ENCODE results near the gene MIA2.
"Not testable (repeated sequence)": the region's sequence is repeated elsewhere in the genome, so short reads cannot be mapped to it uniquely, and the experiment has no call there.

The MIA2 gene

GRCh38 chr14:39232554-39233415 is 930 bp upstream of the MIA2 start:
- DNase-seq, result no peak

- DNase-seq, result not testable (repeated sequence)
Measured at GRCh38 chr14:39234986-39235385, 1.3 kb downstream of the MIA2 start.

GRCh38 chr14:39235466-39235865 is 1.8 kb downstream of the MIA2 start:
- not testable (repeated sequence) for DNase-seq

GRCh38 chr14:39240769-39241168 is 7.1 kb downstream of the MIA2 start:
- no peak for DNase-seq

GRCh38 chr14:39241637-39242036 is 7.9 kb downstream of the MIA2 start:
- no peak for DNase-seq

- DNase-seq, result no peak
Measured at GRCh38 chr14:39243831-39244230, 10.1 kb downstream of the MIA2 start.

- no peak for DNase-seq
Measured at GRCh38 chr14:39246618-39247017, 12.9 kb downstream of the MIA2 start.

- DNase-seq, result no peak
Measured at GRCh38 chr14:39247256-39247655, 13.5 kb downstream of the MIA2 start.

- no peak for DNase-seq
Measured at GRCh38 chr14:39251547-39251946, 17.8 kb downstream of the MIA2 start.

- DNase-seq, result not testable (repeated sequence)
Measured at GRCh38 chr14:39257388-39257787, 23.7 kb downstream of the MIA2 start.

- no peak for DNase-seq
Measured at GRCh38 chr14:39258782-39259545, 25.2 kb downstream of the MIA2 start.

GRCh38 chr14:39260161-39260560 is 26.4 kb downstream of the MIA2 start:
- DNase-seq, result not testable (repeated sequence)

- not testable (repeated sequence) for DNase-seq
Measured at GRCh38 chr14:39262214-39262613, 28.5 kb downstream of the MIA2 start.

- no peak for DNase-seq
Measured at GRCh38 chr14:39264057-39264456, 30.3 kb downstream of the MIA2 start.

- no peak for DNase-seq
Measured at GRCh38 chr14:39264558-39264957, 30.8 kb downstream of the MIA2 start.

- DNase-seq, result no peak
Measured at GRCh38 chr14:39265033-39265432, 31.3 kb downstream of the MIA2 start.

GRCh38 chr14:39265806-39266524 is 32.2 kb downstream of the MIA2 start:
- peak in 1 of 2 experiments; percentile 52 for DNase-seq

GRCh38 chr14:39266525-39266870 is 32.8 kb downstream of the MIA2 start:
- no peak for DNase-seq

- peak; percentile 73 to 83 for DNase-seq
Measured at GRCh38 chr14:39266871-39267607, 33.3 kb downstream of the MIA2 start.

GRCh38 chr14:39267608-39268005 is 33.9 kb downstream of the MIA2 start:
- peak; percentile 59 to 68 for DNase-seq

GRCh38 chr14:39268393-39268792 is 34.7 kb downstream of the MIA2 start:
- DNase-seq, result peak in 1 of 2 experiments; percentile 18

GRCh38 chr14:39272918-39273317 is 39.2 kb downstream of the MIA2 start:
- DNase-seq, result no peak

GRCh38 chr14:39275395-39275794 is 41.7 kb downstream of the MIA2 start:
- DNase-seq, result no peak

Data from SHP77 (cell line).